Gastrocnemius medialis (tissue), 4 donors: ENCODE data around the gene FRMPD4.

Experiments
- POLR2A ChIP-seq, 2 donors: fragments of 450-650 bp; IDR thresholded peaks; one replicate each; pipeline ENCODE4 v1.6.1; 2017; ENCODE audit warnings: antibody characterized with exemption in 2 of 2, mild to moderate bottlenecking in 2 of 2, moderate library complexity in 2 of 2
- TF ChIP-seq, protein P1 (sequence below), 5 experiments: fragments of 450-650 bp in 3 of 5; fragments of 200-600 bp in 2 of 5; sonication (generic) in 2 of 5; IDR thresholded peaks in 4 of 5; conservative IDR thresholded peaks in 1 of 5; 1 replicate in 4 of 5; 2 replicates in 1 of 5; pipeline ENCODE4 v1.5.1; 2016 to 2019; ENCODE audit warnings: antibody characterized with exemption in 5 of 5, mild to moderate bottlenecking in 3 of 5, moderate library complexity in 3 of 5

DNA sequence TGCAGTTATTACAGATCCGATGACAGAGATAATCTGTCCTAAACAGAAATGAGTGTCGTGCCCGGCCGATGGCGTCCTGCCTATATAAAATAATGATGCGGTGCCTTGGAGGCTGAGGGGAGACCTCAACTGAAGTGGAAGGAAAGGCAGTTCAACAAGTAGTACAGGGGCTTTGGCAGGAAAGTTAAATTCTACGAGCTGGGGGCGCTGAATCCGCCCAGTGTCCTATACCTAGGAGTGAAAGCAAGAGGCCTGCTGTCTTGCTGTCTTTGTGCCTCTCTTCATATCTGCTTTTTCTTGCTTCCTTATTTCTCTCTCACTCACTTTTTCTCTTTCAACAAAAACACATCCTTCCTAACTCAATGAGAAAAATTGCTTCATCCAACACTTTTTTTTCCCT is 570.8 kb downstream of the FRMPD4 start:
- TF ChIP-seq, protein P1, sequence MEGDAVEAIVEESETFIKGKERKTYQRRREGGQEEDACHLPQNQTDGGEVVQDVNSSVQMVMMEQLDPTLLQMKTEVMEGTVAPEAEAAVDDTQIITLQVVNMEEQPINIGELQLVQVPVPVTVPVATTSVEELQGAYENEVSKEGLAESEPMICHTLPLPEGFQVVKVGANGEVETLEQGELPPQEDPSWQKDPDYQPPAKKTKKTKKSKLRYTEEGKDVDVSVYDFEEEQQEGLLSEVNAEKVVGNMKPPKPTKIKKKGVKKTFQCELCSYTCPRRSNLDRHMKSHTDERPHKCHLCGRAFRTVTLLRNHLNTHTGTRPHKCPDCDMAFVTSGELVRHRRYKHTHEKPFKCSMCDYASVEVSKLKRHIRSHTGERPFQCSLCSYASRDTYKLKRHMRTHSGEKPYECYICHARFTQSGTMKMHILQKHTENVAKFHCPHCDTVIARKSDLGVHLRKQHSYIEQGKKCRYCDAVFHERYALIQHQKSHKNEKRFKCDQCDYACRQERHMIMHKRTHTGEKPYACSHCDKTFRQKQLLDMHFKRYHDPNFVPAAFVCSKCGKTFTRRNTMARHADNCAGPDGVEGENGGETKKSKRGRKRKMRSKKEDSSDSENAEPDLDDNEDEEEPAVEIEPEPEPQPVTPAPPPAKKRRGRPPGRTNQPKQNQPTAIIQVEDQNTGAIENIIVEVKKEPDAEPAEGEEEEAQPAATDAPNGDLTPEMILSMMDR (IDR thresholded peaks at IDR 0.05 in 4 of 5, conservative IDR thresholded peaks at IDR 0.05 in 1 of 5) = no peak
- no peak for TF ChIP-seq POLR2A (IDR thresholded peaks at IDR 0.05)
